Measurements from ENCODE around the gene TSHZ1. TPM values are rescaled to one million over a fixed set of nuclear protein-coding genes. Genes with fewer than 3 reads are reported as not detected.
"Not testable (repeated sequence)": the region's sequence is repeated elsewhere in the genome, so short reads cannot be mapped to it uniquely, and the experiment has no call there.

TSHZ1 gene
- total RNA-seq, 4 donors from 2014 or later, result 16.3 to 34.8 (median 29.8) TPM

- WGBS, 2 donors (ENCODE audit: low coverage in 1 of 2), result 77% methylated on average over 4 to 6 of the region's 6 CpGs
- no peaks in the 10 kb centered on the region for H3K4me1 ChIP-seq
- no peak for DNase-seq
- in situ Hi-C loops (cut with MboI; ENCODE audit: low pct_ligation_motif_present in 1 of 4, low pct_unique_long_range_greater_than_20kb in 1 of 4, low sequenced_read_pairs in 3 of 4), result no loop called here
- TF ChIP-seq POLR2AphosphoS5 (IDR thresholded peaks at IDR 0.05) (no peak), CTCF (IDR thresholded peaks at IDR 0.05) (no peak), EP300 (IDR thresholded peaks at IDR 0.05; ENCODE audit: low read depth) (no peak), POLR2A (IDR thresholded peaks at IDR 0.05) (no peak)
- intact Hi-C loops (cut with DNase I; ENCODE audit: low total_unique reads), result no loop called here
- peaks cover 0 to 2% of the 10 kb centered on the region in 2 donors for H3K9me3 ChIP-seq
- H3K27me3 ChIP-seq, result no peaks in the 10 kb centered on the region
- H3K4me3 ChIP-seq, result no peak overlapping the region
- H3K27ac ChIP-seq, result no peak overlapping the region
- H3K36me3 ChIP-seq, result no peaks in the 10 kb centered on the region
These were observed 110.8 kb downstream of the TSHZ1 start for GRCh38 chr18:75321431-75321830.

- Histone ChIP-seq H3K9me3 (peaks cover 7 to 9% of the 10 kb centered on the region in 2 donors), H3K27ac (no peak overlapping the region), H3K36me3 (no peaks in the 10 kb centered on the region), H3K4me1 (no peaks in the 10 kb centered on the region), H3K4me3 (no peak overlapping the region), H3K27me3 (no peaks in the 10 kb centered on the region)
- intact Hi-C loops (cut with DNase I; ENCODE audit: low total_unique reads) (no loop called here), in situ Hi-C loops (cut with MboI; ENCODE audit: low pct_ligation_motif_present in 1 of 4, low pct_unique_long_range_greater_than_20kb in 1 of 4, low sequenced_read_pairs in 3 of 4) (no loop called here)
- no peak for TF ChIP-seq CTCF (IDR thresholded peaks at IDR 0.05)
- TF ChIP-seq POLR2AphosphoS5 (IDR thresholded peaks at IDR 0.05), result no peak
- no peak for TF ChIP-seq EP300 (IDR thresholded peaks at IDR 0.05; ENCODE audit: low read depth)
- no peak for TF ChIP-seq POLR2A (IDR thresholded peaks at IDR 0.05)
- DNase-seq, result no peak
- 96 to 100% methylated on average over 2 to 11 of the region's 11 CpGs for WGBS, 2 donors (ENCODE audit: low coverage in 1 of 2)
These were observed 111.6 kb downstream of the TSHZ1 start for GRCh38 chr18:75322206-75322605.

- H3K4me3 ChIP-seq, result no peak overlapping the region
- no peaks in the 10 kb centered on the region for H3K36me3 ChIP-seq
- H3K4me1 ChIP-seq, result no peaks in the 10 kb centered on the region
- in situ Hi-C loops (cut with MboI; ENCODE audit: low pct_ligation_motif_present in 1 of 4, low pct_unique_long_range_greater_than_20kb in 1 of 4, low sequenced_read_pairs in 3 of 4) (no loop called here), intact Hi-C loops (cut with DNase I; ENCODE audit: low total_unique reads) (no loop called here)
- no peak for TF ChIP-seq POLR2AphosphoS5 (IDR thresholded peaks at IDR 0.05)
- TF ChIP-seq CTCF (IDR thresholded peaks at IDR 0.05), result no peak
- no peak for TF ChIP-seq EP300 (IDR thresholded peaks at IDR 0.05; ENCODE audit: low read depth)
- no peak for TF ChIP-seq POLR2A (IDR thresholded peaks at IDR 0.05)
- H3K27ac ChIP-seq, result no peak overlapping the region
- H3K27me3 ChIP-seq, result no peaks in the 10 kb centered on the region
- WGBS, 2 donors (ENCODE audit: low coverage in 1 of 2), result 65 to 77% methylated on average over 5 to 8 of the region's 8 CpGs
- peaks cover 11 to 13% of the 10 kb centered on the region in 2 donors for H3K9me3 ChIP-seq
- DNase-seq, result no peak
These were observed 113.4 kb downstream of the TSHZ1 start for GRCh38 chr18:75323821-75324585.

GRCh38 chr18:75324686-75325257, 114.2 kb downstream of the TSHZ1 start:
- WGBS, 2 donors (ENCODE audit: low coverage in 1 of 2), result 73 to 81% methylated on average over 2 of the region's 2 CpGs
- Histone ChIP-seq H3K27ac (no peak overlapping the region), H3K4me3 (no peak overlapping the region), H3K27me3 (no peaks in the 10 kb centered on the region), H3K9me3 (peaks cover 11 to 13% of the 10 kb centered on the region in 2 donors), H3K36me3 (no peaks in the 10 kb centered on the region), H3K4me1 (no peaks in the 10 kb centered on the region)
- no peak for DNase-seq
- TF ChIP-seq POLR2AphosphoS5 (IDR thresholded peaks at IDR 0.05), result no peak
- TF ChIP-seq POLR2A (IDR thresholded peaks at IDR 0.05), result no peak
- TF ChIP-seq CTCF (IDR thresholded peaks at IDR 0.05), result no peak
- TF ChIP-seq EP300 (IDR thresholded peaks at IDR 0.05; ENCODE audit: low read depth), result no peak
- intact Hi-C loops (cut with DNase I; ENCODE audit: low total_unique reads), result no loop called here
- in situ Hi-C loops (cut with MboI; ENCODE audit: low pct_ligation_motif_present in 1 of 4, low pct_unique_long_range_greater_than_20kb in 1 of 4, low sequenced_read_pairs in 3 of 4), result no loop called here

GRCh38 chr18:75329753-75330152, 119.2 kb downstream of the TSHZ1 start:
- peaks cover 11 to 13% of the 10 kb centered on the region in 2 donors for H3K9me3 ChIP-seq
- intact Hi-C loops (cut with DNase I; ENCODE audit: low total_unique reads); H3K4me1 ChIP-seq; H3K27me3 ChIP-seq; H3K27ac ChIP-seq; DNase-seq; H3K36me3 ChIP-seq; H3K4me3 ChIP-seq; in situ Hi-C loops (cut with MboI; ENCODE audit: low pct_ligation_motif_present in 1 of 4, low pct_unique_long_range_greater_than_20kb in 1 of 4, low sequenced_read_pairs in 3 of 4): not testable (repeated sequence)
- WGBS, 2 donors (ENCODE audit: low coverage in 1 of 2), result 90 to 100% methylated on average over 1 to 2 of the region's 2 CpGs
